ENCODE measurements around the gene RAPGEF6.
"Not testable (repeated sequence)": the region's sequence is repeated elsewhere in the genome, so short reads cannot be mapped to it uniquely, and the experiment has no call there.

RAPGEF6 gene, protein sequence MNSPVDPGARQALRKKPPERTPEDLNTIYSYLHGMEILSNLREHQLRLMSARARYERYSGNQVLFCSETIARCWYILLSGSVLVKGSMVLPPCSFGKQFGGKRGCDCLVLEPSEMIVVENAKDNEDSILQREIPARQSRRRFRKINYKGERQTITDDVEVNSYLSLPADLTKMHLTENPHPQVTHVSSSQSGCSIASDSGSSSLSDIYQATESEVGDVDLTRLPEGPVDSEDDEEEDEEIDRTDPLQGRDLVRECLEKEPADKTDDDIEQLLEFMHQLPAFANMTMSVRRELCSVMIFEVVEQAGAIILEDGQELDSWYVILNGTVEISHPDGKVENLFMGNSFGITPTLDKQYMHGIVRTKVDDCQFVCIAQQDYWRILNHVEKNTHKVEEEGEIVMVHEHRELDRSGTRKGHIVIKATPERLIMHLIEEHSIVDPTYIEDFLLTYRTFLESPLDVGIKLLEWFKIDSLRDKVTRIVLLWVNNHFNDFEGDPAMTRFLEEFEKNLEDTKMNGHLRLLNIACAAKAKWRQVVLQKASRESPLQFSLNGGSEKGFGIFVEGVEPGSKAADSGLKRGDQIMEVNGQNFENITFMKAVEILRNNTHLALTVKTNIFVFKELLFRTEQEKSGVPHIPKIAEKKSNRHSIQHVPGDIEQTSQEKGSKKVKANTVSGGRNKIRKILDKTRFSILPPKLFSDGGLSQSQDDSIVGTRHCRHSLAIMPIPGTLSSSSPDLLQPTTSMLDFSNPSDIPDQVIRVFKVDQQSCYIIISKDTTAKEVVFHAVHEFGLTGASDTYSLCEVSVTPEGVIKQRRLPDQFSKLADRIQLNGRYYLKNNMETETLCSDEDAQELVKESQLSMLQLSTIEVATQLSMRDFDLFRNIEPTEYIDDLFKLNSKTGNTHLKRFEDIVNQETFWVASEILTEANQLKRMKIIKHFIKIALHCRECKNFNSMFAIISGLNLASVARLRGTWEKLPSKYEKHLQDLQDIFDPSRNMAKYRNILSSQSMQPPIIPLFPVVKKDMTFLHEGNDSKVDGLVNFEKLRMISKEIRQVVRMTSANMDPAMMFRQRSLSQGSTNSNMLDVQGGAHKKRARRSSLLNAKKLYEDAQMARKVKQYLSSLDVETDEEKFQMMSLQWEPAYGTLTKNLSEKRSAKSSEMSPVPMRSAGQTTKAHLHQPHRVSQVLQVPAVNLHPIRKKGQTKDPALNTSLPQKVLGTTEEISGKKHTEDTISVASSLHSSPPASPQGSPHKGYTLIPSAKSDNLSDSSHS (N-terminal part only)

DNA sequence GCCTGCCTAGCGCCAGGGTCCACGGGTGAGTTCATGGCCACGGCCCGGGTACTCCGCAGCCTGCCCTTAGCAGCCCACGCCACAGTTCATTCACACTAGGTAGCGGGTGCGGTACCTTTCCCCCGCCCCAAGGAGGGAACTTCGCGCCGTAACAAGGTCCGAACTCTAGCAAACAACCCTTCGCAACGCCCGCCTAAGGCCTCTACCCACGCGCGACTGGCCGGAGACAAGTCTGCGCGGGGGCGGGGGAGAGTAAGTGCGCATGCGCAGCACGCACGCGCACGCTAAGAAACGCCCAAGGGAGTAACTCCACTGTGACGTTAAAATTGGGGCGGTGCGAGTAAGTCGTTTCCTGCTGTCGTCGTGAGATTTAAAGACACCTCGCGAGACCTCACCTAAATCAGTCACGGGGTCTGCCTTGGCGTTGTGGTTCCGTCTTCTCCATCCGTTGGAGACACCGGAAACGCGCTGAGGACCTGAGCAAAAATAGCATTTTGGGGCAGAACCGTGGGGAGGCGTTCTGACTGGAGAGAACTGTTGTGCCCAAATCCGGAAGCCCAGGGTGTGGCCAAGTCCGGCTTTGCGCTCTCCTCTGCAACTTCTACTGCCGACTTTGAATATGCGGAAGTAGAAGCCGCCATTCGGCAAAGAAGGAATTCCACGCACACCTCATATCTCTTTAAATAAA lies at the start of gene RAPGEF6:
RAPGEF6 (minus strand) TSS at position 234 of the 688 bp plus-strand sequence; CDS start at position 35, 199 bp downstream.
- DNase-seq (ENCODE audit: low read depth in 2 of 2), result peak; percentile 93 to 98

DNA sequence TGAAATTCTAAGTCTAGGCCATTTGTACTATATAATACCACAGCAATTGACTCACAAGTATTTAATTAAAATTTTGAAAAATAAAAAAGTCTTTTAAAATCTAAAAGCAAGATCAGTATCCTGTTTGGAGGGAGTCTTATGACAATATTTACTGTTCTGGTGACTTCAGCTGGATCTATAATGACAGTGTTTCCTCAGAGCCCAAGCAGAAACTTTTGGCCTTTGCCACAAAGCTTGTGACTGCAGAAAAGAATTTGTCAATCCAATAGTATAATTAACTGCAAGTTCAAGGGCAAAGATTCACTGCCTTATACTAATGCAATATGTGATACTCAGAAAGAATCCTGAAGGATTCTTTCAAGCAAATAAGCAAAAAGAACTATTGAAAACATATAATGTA lies 49.6 kb upstream of the RAPGEF6 start:
- no peak for DNase-seq (ENCODE audit: low read depth in 2 of 2)

DNA sequence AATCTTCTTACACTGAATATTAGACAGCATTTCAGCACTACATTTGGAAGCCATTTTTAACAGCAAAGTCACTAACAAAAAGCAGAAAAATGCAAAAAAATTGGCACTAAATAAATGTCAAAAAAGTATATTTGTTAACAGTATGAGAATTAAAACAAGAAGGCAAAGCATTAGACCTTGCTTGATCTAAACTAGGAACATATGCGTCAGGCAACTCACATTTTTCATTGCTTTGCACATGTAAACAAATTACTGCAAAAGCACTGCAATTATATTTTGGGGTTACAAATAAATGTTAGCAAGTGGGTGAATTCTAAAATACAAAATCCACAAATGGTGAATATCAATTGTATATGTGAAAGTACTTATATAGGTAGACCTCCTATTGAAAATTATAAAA lies 49.0 kb upstream of the RAPGEF6 start:
- no peak for DNase-seq (ENCODE audit: low read depth in 2 of 2)

DNA sequence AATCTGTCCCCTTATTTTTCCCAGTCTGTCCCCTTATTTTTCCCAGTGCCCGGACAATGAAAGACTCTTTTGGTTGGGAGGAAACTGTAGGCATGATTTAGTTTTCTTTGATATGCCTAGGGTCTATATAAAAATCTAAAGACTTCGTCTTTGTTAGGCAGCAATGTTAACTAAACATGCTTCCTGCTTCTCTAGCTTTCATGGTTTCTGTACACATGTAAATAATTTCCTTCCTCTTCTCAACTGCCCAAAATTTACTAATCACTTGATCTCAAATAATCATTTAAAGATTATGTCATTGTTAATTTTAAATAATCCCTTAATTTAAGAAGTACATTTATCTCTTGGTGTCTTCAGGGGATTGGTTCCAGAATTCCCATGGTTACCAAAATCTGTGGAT lies 47.8 kb upstream of the RAPGEF6 start:
- DNase-seq (ENCODE audit: low read depth in 2 of 2), result no peak

DNA sequence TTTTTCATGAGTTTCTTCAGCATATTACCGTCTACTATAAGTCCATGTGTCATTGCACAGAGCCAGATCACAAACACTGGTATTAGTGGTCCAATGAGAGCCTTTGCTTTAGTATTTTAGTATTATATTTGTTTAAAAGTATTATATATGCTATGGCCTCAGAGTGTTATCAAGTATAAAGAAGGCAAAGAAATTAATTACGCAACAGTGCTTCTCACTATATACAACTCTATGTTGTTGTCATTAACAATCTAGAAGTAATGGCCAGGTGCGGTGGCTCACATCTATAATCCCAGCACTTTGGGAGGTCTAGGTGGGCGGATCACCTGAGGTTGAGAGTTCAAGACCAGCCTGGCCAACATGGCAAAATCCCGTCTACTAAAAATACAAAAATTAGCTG lies 47.1 kb upstream of the RAPGEF6 start:
- no peak for DNase-seq (ENCODE audit: low read depth in 2 of 2)

DNA sequence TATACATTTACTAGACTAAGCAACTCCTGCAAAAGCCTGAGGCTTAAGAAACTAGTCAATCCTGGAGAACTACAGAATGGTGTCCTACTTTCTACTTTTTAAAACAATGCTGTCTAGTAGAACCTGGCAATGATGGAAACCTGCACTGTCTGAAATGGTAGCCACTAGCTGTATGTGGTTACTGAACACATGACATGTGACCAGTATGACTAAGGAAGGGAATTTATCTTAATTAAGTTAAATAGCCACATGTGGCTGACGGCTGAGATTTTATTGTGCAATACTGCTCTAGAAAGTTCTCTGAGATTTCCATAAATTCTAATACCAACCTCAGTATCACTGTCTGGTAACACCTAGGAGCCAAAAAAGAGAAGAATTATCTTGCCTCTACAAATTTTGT lies 44.9 kb upstream of the RAPGEF6 start:
- no peak for DNase-seq (ENCODE audit: low read depth in 2 of 2)

DNA sequence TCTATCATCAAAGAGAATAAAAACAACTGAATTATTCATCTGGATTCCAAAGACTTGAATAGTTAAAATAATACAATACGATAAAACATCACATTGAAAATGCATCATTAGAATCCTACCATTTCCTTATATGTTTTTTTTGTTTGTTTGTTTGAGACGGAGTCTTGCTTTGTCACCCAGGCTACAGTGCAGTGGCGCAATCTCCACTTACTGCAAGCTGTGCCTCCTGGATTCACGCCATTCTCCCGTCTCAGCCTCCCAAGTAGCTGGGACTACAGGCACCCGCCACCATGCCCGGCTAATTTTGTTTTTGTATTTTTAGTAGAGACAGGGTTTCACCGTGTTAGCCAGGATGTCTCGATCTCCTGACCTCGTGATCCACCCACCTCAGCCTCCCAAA lies 43.2 kb upstream of the RAPGEF6 start:
- DNase-seq (ENCODE audit: low read depth in 2 of 2), result not testable (repeated sequence)

DNA sequence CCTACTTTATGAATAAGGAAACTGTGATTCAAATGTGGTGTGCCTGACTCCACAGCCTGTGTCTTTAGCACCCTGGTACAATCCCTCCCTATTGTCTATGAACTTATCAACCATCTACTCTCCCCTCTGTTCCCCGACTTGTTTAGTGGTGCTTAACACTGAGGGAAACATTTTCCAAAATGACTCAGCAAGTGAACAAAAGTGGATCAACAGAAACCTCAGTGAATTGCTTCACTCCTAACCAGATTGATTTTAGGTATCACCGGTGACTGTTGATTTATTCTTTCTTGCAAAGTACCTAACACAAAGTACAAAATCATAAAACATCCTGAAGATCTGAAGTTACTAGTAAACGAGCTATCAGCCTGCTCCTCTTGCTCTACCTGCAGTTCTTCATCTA lies 42.1 kb upstream of the RAPGEF6 start:
- DNase-seq (ENCODE audit: low read depth in 2 of 2), result no peak

DNA sequence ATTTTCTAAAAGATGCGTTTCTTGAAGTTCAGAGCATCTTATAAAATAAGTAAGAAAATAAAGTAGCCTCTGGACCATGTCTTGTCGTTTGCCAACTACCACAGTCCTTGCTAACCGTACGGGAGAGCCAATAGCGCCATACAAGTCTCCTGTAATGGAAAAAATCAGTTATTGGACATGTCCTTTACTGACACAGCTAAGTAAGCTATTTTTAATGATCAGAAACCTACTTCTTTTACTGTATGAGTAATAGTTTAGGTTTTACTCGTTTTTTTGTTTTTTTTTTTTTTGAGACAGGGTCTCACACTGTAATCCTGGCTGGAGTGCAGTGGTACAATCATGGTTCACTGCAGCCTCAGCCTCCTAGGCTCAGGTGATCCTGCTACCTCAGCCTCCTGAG lies 37.7 kb upstream of the RAPGEF6 start:
- no peak for DNase-seq (ENCODE audit: low read depth in 2 of 2)

DNA sequence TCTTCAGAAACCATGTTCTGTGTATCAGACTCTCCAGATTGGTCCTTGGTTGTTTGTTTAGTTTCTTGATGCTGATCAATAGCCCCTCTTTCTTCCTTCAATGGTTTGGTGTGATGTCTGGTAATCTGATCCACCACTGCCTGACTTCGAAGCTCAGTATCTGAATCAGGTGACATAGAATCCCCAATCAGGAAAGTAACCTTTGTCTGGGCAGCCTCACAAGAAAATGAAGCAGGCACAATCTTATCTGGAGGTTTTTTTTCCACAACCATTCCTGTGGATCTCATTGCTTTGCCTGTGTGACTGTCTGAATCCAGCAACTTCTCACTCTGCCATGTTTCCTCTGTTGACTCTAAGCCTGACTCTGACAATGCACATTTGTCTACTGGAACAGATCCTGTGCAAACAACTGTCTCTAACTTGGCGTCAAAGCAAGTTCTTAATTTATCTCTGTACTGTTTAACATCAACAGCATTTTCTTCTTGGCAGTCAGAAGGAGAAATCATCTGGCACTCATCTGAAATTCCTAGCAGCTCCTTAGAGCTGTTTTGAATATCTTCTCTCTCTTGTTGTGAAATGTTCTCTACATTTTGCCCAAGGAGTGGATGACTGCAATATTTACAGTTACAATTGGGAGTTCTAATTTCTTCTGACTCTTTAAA lies 37.1 kb upstream of the RAPGEF6 start:
- DNase-seq (ENCODE audit: low read depth in 2 of 2), result no peak

DNA sequence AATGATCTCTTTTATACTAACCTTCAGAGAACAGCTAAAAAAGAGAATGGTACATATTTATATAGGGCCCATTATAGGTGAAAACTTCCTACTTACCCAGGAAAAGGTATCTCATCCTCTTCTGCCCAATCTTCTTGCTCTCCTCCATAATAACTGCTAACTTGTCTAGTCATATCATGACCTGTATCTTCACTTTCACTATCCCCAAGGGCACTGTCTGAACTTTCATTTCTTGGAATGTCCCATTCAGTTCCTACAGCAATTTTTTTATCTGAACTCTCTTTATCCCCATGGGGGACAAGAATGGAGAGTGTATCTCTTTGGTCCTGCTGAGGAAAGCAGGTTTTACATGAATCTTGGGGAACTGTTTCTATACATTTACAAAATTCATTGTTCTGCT lies 36.4 kb upstream of the RAPGEF6 start:
- DNase-seq (ENCODE audit: low read depth in 2 of 2), result no peak

DNA sequence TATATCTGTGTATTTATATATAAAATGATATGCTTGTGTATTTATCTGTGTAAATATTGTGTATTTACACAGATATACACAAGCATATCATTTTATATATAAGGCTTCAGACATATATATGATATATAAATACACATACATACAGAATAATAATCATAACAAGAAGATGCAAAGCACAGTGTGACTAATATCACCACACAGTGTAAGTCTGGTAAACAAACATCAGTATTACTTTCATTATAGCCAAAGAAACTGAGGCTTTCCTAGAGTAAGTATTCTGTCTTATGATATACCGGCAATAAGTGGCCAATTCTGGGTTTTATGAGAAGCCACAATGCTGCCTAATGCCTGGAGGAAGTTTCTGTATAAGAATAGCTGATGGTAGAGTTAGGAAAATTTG lies 29.9 kb upstream of the RAPGEF6 start:
- DNase-seq (ENCODE audit: low read depth in 2 of 2), result no peak

DNA sequence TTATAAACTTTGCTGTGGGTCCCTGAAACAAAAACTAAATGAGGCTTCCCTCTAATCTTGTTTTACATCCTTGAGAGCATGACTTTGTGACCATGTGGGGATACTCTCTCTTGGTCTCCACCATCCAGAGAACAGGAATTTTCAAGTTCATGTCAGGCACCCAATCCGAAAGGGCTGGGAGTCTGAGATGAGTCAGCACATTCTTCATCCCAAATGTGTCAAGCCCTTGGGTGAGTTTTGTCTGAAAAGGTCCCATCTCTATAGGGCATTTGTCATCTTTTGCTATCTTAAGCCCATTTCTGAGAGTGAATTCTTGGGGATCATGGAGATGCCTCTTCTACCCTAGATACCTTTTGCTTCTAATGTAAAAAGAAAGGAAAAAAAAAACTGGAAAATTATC lies 26.9 kb upstream of the RAPGEF6 start:
- no peak for DNase-seq (ENCODE audit: low read depth in 2 of 2)

DNA sequence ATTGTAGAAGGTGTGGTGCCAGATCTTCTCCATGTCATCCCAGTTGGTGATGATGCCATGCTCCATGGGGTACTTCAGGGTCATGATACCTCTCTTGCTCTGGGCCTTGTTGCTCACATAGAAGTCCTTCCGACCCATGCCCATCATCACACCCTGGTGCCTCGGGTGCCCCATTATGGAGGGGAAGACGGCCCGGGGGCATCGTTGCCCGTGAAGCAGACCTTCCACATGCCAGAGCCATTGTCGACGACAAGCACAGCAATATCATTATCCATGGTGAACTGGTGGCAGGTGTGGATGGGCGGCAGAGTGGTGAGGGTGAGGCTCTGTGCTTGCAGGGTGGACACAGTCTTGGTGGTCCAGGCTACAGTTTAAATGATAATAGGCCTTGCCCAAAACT lies 24.8 kb upstream of the RAPGEF6 start:
- no peak for DNase-seq (ENCODE audit: low read depth in 2 of 2)

DNA sequence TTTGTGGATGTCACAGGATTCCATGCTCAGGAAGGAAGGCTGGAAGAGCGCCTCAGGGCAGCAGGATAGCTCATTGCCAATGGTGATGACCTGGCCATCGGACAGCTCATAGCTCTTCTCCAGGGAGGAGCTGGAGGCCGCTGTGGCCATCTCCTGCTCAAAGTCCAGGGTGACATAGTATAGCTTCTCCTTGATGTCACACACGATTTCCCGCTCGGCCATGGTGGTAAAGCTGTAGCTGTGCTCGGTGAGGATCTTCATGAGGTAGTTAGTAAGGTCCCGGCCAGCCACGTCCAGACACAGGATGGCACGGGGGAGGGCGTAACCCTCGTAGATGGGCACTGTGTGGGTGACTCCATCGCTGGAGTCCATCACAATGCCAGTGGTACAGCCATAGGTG lies 24.3 kb upstream of the RAPGEF6 start:
- DNase-seq (ENCODE audit: low read depth in 2 of 2), result no peak

DNA sequence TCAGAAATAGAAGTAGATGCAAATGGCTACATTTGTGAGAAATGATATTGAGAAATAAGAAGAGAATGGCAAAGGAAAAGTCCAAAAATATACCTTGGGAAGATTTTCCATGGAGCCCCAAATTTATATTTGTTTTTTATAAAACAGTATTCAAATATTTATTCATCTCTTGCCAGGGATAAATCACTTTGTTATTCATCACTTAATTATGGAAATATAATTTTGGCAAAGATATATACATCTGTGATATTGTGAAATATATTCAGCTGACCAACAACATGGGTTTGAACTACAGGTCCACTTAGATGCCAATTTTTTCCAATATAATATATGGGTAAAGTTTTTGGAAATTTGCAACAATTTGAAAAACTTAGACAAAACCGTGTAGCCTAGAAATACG lies 19.7 kb upstream of the RAPGEF6 start:
- no peak for DNase-seq (ENCODE audit: low read depth in 2 of 2)

DNA sequence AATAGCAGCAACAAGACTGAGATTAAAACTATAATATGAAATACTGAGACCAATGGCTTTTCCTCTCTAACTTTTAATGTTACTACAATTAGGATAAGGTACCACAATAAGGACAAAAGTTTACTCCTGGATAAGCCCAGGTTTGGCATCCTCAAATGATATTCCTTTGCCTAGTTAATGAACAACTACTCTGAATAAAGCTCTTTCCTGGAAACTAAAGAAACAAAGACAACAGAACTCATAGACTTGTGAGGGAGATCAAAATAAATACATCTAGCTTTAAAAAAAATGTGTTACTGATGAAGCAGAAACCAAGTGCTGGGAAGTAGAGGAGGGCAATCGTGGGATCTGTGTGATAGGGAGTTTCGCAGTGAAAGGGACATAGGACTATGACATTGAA lies 19.3 kb upstream of the RAPGEF6 start:
- no peak for DNase-seq (ENCODE audit: low read depth in 2 of 2)

DNA sequence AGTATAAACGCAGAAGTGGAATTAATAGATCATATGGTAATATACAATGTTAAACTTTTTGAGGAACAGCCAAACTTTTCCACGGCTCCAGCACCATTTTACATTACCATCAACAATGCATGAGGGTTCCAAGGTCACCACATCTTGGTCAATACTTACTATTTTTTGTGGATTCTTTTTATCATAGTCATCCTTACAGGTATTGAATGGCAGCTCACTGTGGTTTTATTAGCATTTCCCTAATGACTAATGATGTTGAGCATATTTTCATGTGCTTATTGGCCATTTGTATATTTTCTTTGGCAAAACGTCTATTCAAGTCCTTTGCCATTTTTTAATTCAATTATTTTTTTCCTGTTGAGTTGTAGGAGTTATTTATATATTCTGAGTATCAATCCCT lies 14.1 kb upstream of the RAPGEF6 start:
- DNase-seq (ENCODE audit: low read depth in 2 of 2), result no peak

DNA sequence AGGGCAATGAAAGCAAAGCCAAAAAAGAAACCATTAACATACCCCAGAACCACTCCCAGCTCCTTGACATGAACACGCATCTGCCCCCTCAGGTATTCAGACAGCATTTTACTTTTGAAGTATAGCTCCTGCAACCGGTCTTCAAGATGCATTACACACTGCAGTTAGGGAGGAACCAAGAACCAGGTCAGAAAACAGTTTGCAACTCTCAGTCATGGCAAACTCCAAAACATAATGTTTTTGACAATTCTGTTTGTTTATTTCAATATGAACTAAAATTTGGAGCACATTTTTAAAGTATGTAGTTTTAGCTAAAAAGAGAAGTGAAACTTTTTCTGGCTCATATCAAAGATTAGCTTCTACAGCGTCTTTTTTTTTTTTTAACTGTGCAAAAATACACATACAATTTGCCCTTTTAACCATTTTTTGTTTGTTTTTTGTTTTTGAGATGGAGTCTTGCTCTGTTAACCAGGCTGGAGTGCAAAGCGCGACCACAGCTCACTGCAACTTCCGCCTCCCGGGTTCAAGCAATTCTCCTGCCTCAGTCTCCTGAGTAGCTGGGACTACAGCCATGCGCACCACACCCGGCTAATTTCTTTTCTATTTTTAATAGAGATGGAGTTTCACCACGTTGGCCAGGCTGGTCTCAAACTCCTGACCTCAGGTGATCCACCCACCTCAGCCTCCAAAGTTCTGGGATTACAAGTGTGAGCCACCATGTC lies 12.2 kb upstream of the RAPGEF6 start:
- no peak for DNase-seq (ENCODE audit: low read depth in 2 of 2)

DNA sequence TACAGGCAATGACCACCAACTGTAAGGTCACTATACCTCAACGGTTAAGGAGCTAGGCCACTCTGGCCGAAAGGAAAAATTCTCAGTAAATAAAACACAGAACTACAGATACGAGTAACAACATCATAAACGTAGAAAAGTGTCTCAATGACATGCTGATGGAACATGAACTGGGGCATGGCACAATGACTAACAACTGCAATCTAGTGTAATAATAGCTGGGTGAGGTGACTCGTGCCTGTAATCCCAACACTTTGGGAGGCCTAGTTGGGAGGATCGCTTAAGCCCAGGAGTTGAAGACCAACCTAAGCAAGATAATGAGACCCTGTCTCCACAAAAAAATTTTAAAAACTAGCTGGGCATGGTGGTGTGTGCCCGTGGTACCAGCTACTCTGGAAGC lies 9.8 kb upstream of the RAPGEF6 start:
- no peak for DNase-seq (ENCODE audit: low read depth in 2 of 2)

Measured in stimulated activated CD8-positive, alpha-beta memory T cell treated with anti-CD3 and anti-CD28 coated beads, Interleukin-7, amount 100 ng/mL, for 4 hours (primary cell).